Suprapubic skin (tissue), 3 donors: ENCODE results near the gene FOXF1.

Experiments used
- POLR2A ChIP-seq, 2 donors: fragments of 450-650 bp; IDR thresholded peaks; one replicate each; pipeline ENCODE4 v1.6.1; 2017; ENCODE audit warnings: antibody characterized with exemption in 2 of 2, mild to moderate bottlenecking in 2 of 2, moderate library complexity in 2 of 2
- TF ChIP-seq, protein P1 (sequence below), 2 donors: fragments of 200-600 bp in 1 of 2; fragments of 450-650 bp in 1 of 2; sonication (generic) in 1 of 2; IDR thresholded peaks; one replicate each; pipeline ENCODE4 v1.5.1; 2016 to 2019; ENCODE audit warnings: antibody characterized with exemption in 2 of 2, mild to moderate bottlenecking in 1 of 2, moderate library complexity in 1 of 2

DNA sequence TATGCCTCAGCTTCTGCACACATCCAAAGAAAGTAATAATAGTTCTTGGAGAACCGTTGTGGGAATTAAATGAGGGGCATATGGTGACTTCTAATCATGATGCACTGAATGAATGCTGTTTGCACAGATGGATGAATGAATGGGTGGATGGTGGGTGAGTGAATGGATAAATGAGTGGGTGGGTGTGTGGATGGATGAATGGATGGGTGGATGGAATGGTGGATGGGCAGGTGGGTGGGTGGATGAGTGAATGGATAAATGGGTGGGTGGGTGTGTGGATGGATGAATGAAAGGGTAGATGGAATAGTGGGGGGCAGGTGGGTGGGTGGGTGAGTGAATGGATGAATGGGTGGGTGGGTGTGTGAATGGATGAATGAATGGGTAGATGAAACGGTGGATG, 44.9 kb upstream of the FOXF1 start:
- TF ChIP-seq, protein P1, sequence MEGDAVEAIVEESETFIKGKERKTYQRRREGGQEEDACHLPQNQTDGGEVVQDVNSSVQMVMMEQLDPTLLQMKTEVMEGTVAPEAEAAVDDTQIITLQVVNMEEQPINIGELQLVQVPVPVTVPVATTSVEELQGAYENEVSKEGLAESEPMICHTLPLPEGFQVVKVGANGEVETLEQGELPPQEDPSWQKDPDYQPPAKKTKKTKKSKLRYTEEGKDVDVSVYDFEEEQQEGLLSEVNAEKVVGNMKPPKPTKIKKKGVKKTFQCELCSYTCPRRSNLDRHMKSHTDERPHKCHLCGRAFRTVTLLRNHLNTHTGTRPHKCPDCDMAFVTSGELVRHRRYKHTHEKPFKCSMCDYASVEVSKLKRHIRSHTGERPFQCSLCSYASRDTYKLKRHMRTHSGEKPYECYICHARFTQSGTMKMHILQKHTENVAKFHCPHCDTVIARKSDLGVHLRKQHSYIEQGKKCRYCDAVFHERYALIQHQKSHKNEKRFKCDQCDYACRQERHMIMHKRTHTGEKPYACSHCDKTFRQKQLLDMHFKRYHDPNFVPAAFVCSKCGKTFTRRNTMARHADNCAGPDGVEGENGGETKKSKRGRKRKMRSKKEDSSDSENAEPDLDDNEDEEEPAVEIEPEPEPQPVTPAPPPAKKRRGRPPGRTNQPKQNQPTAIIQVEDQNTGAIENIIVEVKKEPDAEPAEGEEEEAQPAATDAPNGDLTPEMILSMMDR (IDR thresholded peaks at IDR 0.05): no peak
- TF ChIP-seq POLR2A (IDR thresholded peaks at IDR 0.05): no peak
